GM19324 (cell line): ENCODE data around the gene RPP25L.

Experiments used
- ATAC-seq: cut with Tn5 transposase; IDR thresholded peaks from one replicate; pipeline ENCODE4 v1.9.1; 2021; ENCODE audit warnings: mild to moderate bottlenecking, moderate library complexity; ENCODE audit not compliant: unreplicated experiment, low FRiP score

RPP25L gene

GRCh38 chr9:34612788-34613390 is 992 bp upstream of the RPP25L start:
- peak; percentile 36 for ATAC-seq

DNA sequence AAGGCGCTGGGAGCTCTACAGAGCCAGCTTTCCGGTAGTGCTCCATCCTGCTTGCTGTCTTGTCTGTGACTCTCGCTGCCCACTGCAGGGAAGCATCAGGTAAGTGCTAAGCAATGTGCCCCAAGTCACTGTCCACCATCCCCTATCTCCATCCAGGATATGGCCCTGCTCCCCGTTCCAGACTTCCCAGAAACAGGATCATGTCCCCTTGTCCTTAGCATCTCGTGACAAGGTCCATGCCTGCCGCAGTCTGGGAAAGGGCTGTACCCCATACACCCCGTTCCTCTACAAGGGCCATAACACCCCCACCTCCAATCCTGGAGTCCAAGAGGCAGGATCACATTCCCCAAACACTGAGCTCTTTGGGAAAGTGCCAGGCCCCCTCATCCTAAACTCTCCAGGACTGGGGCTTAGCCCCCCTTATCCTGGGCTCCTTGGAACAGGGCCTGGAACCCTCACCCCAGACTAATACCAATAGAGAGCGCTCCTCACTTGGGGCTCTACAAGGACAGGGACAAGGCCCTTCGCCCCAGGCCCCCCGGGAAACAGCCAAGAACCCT is 566 bp downstream of the RPP25L start:
- peak; percentile 4 for ATAC-seq

- no peak for ATAC-seq
Measured at GRCh38 chr9:34610434-34611206, 1.3 kb downstream of the RPP25L start.

DNA sequence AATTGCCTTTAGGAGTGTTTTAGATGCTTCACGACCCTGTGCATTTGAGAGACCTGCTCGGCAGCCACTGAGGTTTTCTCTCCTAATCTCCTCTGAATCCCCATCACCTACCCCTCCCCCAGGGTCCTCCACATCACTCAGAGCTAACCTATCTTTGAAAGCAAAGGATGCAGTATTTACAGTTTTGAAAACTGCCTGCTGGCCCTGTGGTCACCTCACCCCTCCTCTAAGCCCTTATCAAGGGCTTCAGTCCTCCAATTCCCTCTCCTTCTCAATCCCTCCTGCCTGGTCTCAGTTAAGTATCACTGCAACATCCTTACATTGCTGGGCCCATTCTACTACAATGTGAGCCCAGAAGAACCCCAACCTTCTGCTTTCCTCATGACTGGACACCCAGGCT is 4.6 kb downstream of the RPP25L start:
- no peak for ATAC-seq

DNA sequence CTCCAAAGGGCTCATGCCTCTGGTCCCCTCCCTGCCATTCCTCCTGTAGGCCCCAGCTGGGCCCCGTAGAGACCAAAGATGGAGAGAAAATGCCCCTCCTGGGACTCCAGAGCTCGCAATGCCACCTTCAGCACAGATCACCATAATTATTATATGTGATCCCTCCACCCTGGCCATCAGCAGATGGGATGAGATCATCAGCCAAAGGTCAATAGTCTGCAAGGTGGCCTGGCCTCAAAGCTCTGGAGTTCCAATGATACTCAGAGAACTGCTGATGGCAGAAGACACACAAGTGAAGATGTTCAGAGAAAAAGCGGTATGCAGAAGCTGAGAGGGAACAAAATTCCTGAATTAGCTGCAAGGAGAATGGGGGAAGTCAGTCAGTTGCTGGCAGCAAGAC is 5.0 kb downstream of the RPP25L start:
- ATAC-seq, result no peak

GRCh38 chr9:34606190-34606589 is 5.7 kb downstream of the RPP25L start:
- no peak for ATAC-seq

- ATAC-seq, result no peak
Measured at GRCh38 chr9:34603610-34604231, 8.2 kb downstream of the RPP25L start.

DNA sequence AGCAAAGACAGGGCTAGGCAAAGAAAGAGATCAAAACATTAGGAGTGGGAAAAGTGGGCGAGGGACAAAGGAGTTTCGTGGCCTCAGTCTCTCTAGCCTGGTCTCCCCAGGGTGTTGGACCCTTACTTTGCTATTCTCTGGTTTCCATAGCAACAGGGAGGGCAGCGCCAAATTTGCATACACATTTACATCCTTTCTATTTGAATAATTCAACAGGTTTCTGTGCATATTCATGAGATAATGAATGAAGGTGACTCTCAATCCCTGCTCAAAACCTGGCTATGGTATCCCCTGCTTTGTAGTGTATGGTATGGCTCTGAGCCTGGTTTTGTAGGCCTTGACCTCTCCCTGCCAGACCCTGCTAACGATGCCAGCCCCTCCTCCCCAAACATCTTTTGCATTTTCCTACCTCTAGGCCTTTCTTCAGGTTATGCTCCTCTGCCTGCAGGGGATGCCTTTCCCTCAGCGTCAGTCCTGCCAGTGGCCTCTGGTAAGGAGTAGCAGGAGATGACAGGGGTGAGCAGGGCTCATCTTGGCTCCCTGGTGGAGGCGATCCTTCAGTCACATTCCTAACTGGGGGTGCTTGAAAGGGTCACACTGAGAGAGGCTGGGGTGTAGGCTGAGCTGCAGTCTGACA is 9.8 kb downstream of the RPP25L start:
- no peak for ATAC-seq

DNA sequence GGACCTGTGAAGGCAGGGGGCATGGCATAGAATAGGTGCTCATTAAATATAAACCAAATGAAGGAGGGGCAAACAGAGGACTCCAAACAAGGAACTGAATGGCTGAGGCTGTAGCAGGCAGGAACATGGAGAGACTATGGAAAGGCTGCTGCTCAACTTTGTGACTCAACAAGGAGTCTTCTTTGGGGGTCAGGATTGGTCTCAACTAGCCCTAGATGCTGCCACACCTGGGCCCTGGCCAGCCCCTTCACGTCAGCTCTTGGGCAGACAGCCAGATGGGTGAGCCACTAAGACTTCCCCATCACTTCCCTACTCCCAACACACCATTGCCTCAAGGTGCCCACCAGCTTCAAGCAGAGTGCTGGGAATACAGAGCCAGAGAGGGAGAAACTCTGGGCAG is 11.0 kb downstream of the RPP25L start:
- ATAC-seq, result no peak

GRCh38 chr9:34599546-34599945 is 12.4 kb downstream of the RPP25L start:
- ATAC-seq, result no peak

DNA sequence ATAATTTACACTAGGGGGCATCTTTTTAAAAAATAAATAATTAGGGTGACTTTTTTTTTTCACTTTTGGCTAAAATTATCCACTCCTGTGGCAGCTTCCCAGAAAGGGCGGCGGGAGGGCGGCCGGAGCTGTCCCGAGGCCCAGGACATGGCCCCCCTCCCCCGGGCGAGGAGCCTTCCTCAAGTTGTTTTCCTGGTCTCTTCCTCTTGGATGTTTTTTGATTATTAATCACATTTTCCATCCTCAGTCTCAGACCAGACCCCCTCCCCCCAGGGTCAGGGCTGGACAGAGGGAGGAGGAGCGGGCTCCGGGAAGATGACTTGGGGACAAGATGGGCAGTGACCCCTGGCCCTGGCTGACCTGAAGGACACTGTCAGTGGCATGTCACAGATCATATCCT is 17.7 kb downstream of the RPP25L start:
- ATAC-seq, result no peak

DNA sequence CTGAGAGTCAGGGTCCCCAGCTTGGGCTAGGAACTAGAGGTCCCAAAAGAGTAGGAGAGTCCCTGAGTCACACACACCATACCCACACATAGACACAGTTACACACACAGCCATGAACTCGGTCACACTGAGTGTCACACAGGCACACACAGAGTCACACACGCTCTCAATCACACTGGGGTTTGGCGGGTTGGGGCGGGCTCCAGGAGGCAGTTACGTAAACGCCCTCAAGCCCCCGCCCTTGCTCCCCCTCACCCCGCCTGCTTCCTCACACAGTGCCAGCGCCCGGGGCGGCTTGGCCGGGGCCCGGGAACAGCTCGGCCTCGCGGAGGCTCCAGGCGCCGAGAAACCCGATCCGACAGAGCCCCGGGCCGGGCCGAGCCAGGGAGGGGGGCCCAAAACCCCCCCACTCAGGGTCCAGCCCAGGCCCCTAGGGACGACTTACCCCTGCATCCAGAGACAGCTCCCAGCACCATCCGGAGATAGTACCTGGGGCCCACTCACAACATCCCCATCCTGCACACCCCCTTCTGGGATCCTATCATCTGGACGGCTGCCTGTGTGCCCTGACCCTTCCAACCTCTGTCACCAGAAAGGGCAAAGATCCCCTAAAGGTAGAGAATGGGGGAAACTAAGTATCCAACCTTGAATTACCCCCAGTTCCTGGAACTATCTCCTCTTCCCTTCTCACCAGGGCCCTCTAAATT is 18.8 kb downstream of the RPP25L start:
- ATAC-seq, result no peak

GRCh38 chr9:34591917-34592866 is 19.7 kb downstream of the RPP25L start:
- ATAC-seq, result no peak

DNA sequence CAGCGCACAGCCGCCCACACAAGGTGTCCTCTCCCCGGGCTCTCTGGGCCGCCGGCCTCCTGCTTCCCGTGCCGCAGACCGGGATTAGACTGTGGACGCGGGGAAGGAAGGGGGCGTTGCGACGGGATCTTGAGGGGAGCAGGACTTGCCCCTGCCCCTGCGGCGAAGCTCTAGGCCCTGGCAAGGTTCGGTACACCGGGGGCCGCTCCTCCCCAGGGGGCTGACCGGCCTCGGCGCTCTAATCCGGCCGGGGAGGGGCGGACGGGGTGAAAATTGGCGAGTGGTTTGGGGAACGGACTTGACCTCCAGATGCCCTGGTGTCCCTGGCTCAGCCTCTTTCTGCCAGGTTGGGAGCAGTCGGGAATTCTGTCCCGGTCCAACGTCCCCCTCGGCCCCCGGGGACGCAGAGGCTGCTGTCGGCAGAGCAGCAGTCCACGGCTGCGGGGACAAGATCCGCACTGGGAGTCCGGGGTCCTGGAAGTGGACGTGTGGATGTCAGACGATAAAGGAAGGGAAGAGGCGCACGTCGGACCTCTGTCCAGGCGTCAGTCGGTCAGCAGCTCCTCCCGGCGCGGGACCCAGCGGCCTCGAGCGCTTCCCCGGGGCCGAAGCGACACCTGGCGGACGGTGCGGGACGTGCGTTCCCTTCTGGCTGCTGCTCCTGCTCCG is 20.5 kb downstream of the RPP25L start:
- ATAC-seq, result peak; percentile 55

- no peak for ATAC-seq
Measured at GRCh38 chr9:34590381-34591247, 21.3 kb downstream of the RPP25L start.

DNA sequence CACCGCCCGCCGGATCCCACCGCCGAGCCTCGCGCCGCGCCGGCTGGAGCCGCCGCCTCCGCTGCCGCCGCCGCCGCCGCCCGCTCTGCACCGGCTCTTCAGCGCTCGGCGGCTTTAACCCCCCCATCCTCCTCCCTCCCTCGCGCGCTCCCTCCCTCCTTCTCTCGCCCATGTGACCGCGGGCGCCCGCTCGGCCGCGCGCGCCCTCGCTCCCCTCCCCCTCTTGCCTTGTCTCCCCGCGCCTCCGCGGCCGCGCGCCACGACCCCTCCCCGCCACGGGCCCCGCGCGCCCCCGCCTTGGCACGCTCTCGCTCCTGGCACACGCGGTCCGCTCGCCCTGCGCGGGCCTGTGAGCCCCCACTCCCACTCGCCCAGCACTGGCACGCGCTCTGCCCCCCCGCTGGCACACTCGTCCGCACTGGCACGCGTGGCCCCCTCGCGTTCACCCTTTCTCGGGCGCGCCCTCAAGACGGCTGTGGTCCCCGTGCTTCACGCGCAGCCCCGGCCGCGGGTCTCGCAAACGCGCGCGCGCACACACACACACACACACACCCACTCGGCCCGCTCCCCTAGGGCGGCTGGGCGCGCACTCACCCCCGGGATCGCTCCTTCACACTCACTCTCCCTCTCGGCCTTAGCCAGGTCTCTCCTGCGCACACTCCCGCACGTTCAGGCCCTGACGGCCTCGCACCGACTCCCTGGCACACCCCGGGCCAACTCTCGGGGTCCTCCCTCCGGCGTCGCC is 22.1 kb downstream of the RPP25L start, which contains the start of gene CNTFR:
Gene CNTFR (minus strand): TSS at position 89 of the 745 bp plus-strand sequence. CDS start 20,743 bp downstream, outside the sequence.
- no peak for ATAC-seq
